ENCODE results near the gene AP3B2.
"Not testable (repeated sequence)": the region's sequence is repeated elsewhere in the genome, so short reads cannot be mapped to it uniquely, and the experiment has no call there.

AP3B2 gene

GRCh38 chr15:82649226-82649999, 60.3 kb downstream of the AP3B2 start:
- H3K27ac ChIP-seq: no peak overlapping the region
- TF ChIP-seq ZFX (IDR thresholded peaks at IDR 0.05; ENCODE audit: borderline replicate concordance) (no peak), CTCF (IDR thresholded peaks at IDR 0.05) (no peak)

- no peak overlapping the region for H3K27ac ChIP-seq
- TF ChIP-seq ZFX (IDR thresholded peaks at IDR 0.05; ENCODE audit: borderline replicate concordance): no peak
- TF ChIP-seq CTCF (IDR thresholded peaks at IDR 0.05): no peak
Observed at GRCh38 chr15:82648257-82649103, 61.2 kb downstream of the AP3B2 start.

GRCh38 chr15:82647835-82648256, 61.8 kb downstream of the AP3B2 start:
- no peak for TF ChIP-seq CTCF (IDR thresholded peaks at IDR 0.05)
- no peak for TF ChIP-seq ZFX (IDR thresholded peaks at IDR 0.05; ENCODE audit: borderline replicate concordance)
- no peak overlapping the region for H3K27ac ChIP-seq

GRCh38 chr15:82647045-82647834, 62.4 kb downstream of the AP3B2 start, which contains the start of gene CPEB1:
Gene CPEB1, minus strand, starts transcription at chr15:82647363. Its CDS starts 18,904 bp downstream, at chr15:82628459.
- H3K27ac ChIP-seq: no peak within 1 kb of the TSS
- TF ChIP-seq ZFX (IDR thresholded peaks at IDR 0.05; ENCODE audit: borderline replicate concordance) (no peak), CTCF (IDR thresholded peaks at IDR 0.05) (peak; percentile 26)

- TF ChIP-seq ZFX (IDR thresholded peaks at IDR 0.05; ENCODE audit: borderline replicate concordance) (no peak), CTCF (IDR thresholded peaks at IDR 0.05) (no peak)
- H3K27ac ChIP-seq: no peak overlapping the region
Observed at GRCh38 chr15:82646250-82647044, 63.2 kb downstream of the AP3B2 start.

- H3K27ac ChIP-seq: not testable (repeated sequence)
Observed at GRCh38 chr15:82644967-82645852, 64.5 kb downstream of the AP3B2 start.

Data from 22Rv1 (cell line).